ENCODE results near the gene NQO1.

Gene NQO1

DNA sequence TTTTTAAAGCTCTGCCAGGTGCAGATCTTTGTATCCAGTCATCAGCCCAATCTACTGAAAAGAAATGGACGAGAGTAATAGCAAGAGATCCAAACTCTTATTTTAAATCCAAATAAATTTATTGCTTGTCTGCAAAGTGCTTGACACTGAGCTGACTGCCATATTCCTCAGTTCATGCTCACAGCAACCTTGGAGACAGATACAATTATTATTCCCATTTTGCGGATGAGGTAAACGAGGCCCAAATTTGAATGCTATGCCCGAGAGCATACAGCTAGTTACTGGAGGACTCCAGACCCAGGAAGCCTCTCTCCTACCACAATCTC is 27.7 kb upstream of the NQO1 start:
- H3K9me3 ChIP-seq (ENCODE audit: control insufficient read depth, insufficient read depth, low read depth, low read length), result no peaks in the 10 kb centered on the region
- 0 out of 2 replicates have a peak, but pooled peaks cover 2% of the 10 kb centered on the region for H3K4me1 ChIP-seq (ENCODE audit: control insufficient read depth, insufficient read depth, low read length)
- H3K36me3 ChIP-seq (ENCODE audit: control insufficient read depth in 2 of 2, insufficient read depth in 1 of 2, low read length in 2 of 2), result peaks cover 33% of the 10 kb centered on the region in 2 experiments
- ChIA-PET POLR2A (interaction anchor here (0.6 to 2.6 kb wide), 16 partner anchors 8 to 603 kb away, joined by 3 to 15 read pairs (median 4); partner anchors contain the start of genes NQO1, PDF and WWP2), CTCF (interaction anchor here (0.6 to 2.6 kb wide), 30 partner anchors 8 to 362 kb away, joined by 3 to 37 read pairs (median 5); partner anchors contain the start of gene NQO1)
- peak overlapping the region; percentile 84 for H3K4me3 ChIP-seq (ENCODE audit: low read depth, low read length)
- H3K27ac ChIP-seq (ENCODE audit: extremely low read depth, low read depth, low read length), result peak overlapping the region; percentile 68; the same call in 1 of the 2 replicates
- TF ChIP-seq, protein P1, sequence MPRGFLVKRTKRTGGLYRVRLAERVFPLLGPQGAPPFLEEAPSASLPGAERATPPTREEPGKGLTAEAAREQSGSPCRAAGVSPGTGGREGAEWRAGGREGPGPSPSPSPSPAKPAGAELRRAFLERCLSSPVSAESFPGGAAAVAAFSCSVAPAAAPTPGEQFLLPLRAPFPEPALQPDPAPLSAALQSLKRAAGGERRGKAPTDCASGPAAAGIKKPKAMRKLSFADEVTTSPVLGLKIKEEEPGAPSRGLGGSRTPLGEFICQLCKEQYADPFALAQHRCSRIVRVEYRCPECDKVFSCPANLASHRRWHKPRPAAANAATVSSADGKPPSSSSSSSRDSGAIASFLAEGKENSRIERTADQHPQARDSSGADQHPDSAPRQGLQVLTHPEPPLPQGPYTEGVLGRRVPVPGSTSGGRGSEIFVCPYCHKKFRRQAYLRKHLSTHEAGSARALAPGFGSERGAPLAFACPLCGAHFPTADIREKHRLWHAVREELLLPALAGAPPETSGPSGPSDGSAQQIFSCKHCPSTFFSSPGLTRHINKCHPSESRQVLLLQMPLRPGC (tag by site-specific recombination; IDR thresholded peaks at IDR 0.05), result no peak
- TF ChIP-seq SP3 (tag by site-specific recombination; IDR thresholded peaks at IDR 0.05) (no peak), ZSCAN5A (tag by site-specific recombination; IDR thresholded peaks at IDR 0.05) (no peak)

GRCh38 chr16:69748694-69749345 is 22.5 kb upstream of the NQO1 start:
- CTCF ChIA-PET, result no interaction called here
- POLR2A ChIA-PET, result no interaction called here
- Histone ChIP-seq H3K4me1 (ENCODE audit: control insufficient read depth, insufficient read depth, low read length) (0 out of 2 replicates have a peak, but pooled peaks cover 2% of the 10 kb centered on the region), H3K36me3 (ENCODE audit: control insufficient read depth in 2 of 2, insufficient read depth in 1 of 2, low read length in 2 of 2) (peaks cover 62 to 85% of the 10 kb centered on the region in 2 experiments), H3K27ac (ENCODE audit: extremely low read depth, low read depth, low read length) (no peak overlapping the region), H3K4me3 (ENCODE audit: low read depth, low read length) (no peak overlapping the region), H3K9me3 (ENCODE audit: control insufficient read depth, insufficient read depth, low read depth, low read length) (no peaks in the 10 kb centered on the region)
- TF ChIP-seq, protein P2, sequence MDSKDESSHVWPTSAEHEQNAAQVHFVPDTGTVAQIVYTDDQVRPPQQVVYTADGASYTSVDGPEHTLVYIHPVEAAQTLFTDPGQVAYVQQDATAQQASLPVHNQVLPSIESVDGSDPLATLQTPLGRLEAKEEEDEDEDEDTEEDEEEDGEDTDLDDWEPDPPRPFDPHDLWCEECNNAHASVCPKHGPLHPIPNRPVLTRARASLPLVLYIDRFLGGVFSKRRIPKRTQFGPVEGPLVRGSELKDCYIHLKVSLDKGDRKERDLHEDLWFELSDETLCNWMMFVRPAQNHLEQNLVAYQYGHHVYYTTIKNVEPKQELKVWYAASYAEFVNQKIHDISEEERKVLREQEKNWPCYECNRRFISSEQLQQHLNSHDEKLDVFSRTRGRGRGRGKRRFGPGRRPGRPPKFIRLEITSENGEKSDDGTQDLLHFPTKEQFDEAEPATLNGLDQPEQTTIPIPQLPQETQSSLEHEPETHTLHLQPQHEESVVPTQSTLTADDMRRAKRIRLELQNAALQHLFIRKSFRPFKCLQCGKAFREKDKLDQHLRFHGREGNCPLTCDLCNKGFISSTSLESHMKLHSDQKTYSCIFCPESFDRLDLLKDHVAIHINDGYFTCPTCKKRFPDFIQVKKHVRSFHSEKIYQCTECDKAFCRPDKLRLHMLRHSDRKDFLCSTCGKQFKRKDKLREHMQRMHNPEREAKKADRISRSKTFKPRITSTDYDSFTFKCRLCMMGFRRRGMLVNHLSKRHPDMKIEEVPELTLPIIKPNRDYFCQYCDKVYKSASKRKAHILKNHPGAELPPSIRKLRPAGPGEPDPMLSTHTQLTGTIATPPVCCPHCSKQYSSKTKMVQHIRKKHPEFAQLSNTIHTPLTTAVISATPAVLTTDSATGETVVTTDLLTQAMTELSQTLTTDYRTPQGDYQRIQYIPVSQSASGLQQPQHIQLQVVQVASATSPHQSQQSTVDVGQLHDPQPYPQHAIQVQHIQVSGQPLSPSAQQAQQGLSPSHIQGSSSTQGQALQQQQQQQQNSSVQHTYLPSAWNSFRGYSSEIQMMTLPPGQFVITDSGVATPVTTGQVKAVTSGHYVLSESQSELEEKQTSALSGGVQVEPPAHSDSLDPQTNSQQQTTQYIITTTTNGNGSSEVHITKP (tag by site-specific recombination; IDR thresholded peaks at IDR 0.05), result no peak
- TF ChIP-seq, protein P3, sequence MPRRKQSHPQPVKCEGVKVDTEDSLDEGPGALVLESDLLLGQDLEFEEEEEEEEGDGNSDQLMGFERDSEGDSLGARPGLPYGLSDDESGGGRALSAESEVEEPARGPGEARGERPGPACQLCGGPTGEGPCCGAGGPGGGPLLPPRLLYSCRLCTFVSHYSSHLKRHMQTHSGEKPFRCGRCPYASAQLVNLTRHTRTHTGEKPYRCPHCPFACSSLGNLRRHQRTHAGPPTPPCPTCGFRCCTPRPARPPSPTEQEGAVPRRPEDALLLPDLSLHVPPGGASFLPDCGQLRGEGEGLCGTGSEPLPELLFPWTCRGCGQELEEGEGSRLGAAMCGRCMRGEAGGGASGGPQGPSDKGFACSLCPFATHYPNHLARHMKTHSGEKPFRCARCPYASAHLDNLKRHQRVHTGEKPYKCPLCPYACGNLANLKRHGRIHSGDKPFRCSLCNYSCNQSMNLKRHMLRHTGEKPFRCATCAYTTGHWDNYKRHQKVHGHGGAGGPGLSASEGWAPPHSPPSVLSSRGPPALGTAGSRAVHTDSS (tag by site-specific recombination; IDR thresholded peaks at IDR 0.05), result peak; percentile 44; the same call in 1 of the 2 replicates

DNA sequence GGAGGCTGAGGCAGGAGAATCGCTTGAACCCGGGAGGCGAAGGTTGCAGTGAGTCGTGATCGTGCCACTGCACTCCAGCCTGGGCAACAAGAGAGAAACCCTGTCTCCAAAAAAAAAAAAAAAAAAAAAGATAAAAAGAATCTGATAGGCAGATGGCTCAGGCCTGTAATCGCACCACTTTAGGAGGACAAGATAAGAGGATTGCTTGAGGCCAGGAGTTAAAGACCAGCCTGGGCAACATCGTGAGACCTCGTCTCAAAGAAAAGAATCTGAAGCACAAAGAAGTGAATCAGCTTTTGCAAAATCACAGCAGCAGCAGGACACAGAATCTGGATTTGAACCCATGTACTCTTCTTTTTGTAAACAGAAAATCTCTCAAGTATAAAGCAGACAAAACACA is 20.8 kb upstream of the NQO1 start:
- CTCF ChIA-PET, result no interaction called here
- Histone ChIP-seq H3K4me3 (ENCODE audit: low read depth, low read length) (no peak overlapping the region), H3K9me3 (ENCODE audit: control insufficient read depth, insufficient read depth, low read depth, low read length) (no peaks in the 10 kb centered on the region), H3K4me1 (ENCODE audit: control insufficient read depth, insufficient read depth, low read length) (no peaks in the 10 kb centered on the region), H3K27ac (ENCODE audit: extremely low read depth, low read depth, low read length) (no peak overlapping the region), H3K36me3 (ENCODE audit: control insufficient read depth in 2 of 2, insufficient read depth in 1 of 2, low read length in 2 of 2) (peaks cover 62 to 97% of the 10 kb centered on the region in 2 experiments)
- no peak for TF ChIP-seq ZNF324 (tag by site-specific recombination; IDR thresholded peaks at IDR 0.05)
- no peak for TF ChIP-seq KLF8 (tag by site-specific recombination; IDR thresholded peaks at IDR 0.05)
- TF ChIP-seq ZNF791 (tag by site-specific recombination; IDR thresholded peaks at IDR 0.05), result no peak
- TF ChIP-seq, protein P4, sequence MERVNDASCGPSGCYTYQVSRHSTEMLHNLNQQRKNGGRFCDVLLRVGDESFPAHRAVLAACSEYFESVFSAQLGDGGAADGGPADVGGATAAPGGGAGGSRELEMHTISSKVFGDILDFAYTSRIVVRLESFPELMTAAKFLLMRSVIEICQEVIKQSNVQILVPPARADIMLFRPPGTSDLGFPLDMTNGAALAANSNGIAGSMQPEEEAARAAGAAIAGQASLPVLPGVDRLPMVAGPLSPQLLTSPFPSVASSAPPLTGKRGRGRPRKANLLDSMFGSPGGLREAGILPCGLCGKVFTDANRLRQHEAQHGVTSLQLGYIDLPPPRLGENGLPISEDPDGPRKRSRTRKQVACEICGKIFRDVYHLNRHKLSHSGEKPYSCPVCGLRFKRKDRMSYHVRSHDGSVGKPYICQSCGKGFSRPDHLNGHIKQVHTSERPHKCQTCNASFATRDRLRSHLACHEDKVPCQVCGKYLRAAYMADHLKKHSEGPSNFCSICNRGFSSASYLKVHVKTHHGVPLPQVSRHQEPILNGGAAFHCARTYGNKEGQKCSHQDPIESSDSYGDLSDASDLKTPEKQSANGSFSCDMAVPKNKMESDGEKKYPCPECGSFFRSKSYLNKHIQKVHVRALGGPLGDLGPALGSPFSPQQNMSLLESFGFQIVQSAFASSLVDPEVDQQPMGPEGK (tag by site-specific recombination; IDR thresholded peaks at IDR 0.05), result no peak
- no peak for TF ChIP-seq ZNF776 (tag by site-specific recombination; IDR thresholded peaks at IDR 0.05; ENCODE audit: borderline replicate concordance)
- TF ChIP-seq, protein P5, sequence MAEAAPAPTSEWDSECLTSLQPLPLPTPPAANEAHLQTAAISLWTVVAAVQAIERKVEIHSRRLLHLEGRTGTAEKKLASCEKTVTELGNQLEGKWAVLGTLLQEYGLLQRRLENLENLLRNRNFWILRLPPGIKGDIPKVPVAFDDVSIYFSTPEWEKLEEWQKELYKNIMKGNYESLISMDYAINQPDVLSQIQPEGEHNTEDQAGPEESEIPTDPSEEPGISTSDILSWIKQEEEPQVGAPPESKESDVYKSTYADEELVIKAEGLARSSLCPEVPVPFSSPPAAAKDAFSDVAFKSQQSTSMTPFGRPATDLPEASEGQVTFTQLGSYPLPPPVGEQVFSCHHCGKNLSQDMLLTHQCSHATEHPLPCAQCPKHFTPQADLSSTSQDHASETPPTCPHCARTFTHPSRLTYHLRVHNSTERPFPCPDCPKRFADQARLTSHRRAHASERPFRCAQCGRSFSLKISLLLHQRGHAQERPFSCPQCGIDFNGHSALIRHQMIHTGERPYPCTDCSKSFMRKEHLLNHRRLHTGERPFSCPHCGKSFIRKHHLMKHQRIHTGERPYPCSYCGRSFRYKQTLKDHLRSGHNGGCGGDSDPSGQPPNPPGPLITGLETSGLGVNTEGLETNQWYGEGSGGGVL (tag by site-specific recombination; IDR thresholded peaks at IDR 0.05), result no peak
- POLR2A ChIA-PET, result interaction anchor here (1.5 to 2.4 kb wide), 2 partner anchors 7 to 19 kb away, joined by 3 to 12 read pairs; partner anchors contain the start of gene NOB1

Measured in HEK293 (cell line).